HG02973 (cell line): Measurements from ENCODE around the gene ATXN1.
"Not testable (repeated sequence)": the region's sequence is repeated elsewhere in the genome, so short reads cannot be mapped to it uniquely, and the experiment has no call there.

Experiments used
- ATAC-seq: cut with Tn5 transposase; IDR thresholded peaks from one replicate; pipeline ENCODE4 v1.9.1; 2021; ENCODE audit warnings: moderate library complexity; ENCODE audit not compliant: unreplicated experiment

The ATXN1 gene

DNA sequence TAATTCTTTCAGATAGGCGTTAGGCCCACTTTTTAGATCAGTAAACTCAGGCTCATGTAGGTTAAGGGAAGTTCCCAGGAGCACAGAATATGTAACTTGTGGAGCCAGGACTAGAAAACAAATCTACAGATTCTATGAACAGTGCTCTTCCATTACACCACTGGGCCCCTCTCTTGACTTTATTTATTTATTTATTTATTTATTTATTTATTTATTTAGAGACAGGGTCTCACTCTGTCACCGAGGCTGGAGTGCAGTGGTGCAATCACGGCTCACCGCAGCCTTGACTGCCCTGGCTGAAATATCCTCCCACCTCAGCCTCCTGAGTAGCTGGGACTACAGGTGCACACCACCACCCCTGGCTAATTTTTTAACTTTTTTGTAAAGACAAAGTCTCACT, 382.9 kb downstream of the ATXN1 start:
- not testable (repeated sequence) for ATAC-seq

GRCh38 chr6:16377470-16377869, 383.8 kb downstream of the ATXN1 start:
- no peak for ATAC-seq

DNA sequence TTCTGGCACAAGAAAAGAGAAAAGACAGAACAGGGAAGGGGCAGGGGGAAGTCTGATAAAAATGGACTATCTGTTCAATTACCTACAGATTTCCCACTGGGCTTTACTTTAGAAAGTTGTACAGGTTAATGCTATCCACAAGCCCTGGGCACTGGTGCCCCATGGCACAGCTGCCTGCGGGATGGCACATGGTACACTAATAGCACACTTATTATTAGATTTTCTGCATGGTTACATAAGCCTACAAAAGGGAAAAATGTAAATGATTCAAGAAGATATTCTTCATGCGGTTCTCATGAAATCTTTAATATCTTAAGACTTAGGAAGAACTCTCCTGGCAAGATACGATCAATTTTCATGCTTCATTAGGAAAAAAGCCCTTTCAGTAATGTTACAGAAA, 385.4 kb downstream of the ATXN1 start:
- ATAC-seq = no peak

- no peak for ATAC-seq
Observed at GRCh38 chr6:16375206-16375605, 386.1 kb downstream of the ATXN1 start.

GRCh38 chr6:16374461-16375200, 386.6 kb downstream of the ATXN1 start:
- peak; percentile 59 for ATAC-seq

GRCh38 chr6:16374016-16374415, 387.2 kb downstream of the ATXN1 start:
- no peak for ATAC-seq

DNA sequence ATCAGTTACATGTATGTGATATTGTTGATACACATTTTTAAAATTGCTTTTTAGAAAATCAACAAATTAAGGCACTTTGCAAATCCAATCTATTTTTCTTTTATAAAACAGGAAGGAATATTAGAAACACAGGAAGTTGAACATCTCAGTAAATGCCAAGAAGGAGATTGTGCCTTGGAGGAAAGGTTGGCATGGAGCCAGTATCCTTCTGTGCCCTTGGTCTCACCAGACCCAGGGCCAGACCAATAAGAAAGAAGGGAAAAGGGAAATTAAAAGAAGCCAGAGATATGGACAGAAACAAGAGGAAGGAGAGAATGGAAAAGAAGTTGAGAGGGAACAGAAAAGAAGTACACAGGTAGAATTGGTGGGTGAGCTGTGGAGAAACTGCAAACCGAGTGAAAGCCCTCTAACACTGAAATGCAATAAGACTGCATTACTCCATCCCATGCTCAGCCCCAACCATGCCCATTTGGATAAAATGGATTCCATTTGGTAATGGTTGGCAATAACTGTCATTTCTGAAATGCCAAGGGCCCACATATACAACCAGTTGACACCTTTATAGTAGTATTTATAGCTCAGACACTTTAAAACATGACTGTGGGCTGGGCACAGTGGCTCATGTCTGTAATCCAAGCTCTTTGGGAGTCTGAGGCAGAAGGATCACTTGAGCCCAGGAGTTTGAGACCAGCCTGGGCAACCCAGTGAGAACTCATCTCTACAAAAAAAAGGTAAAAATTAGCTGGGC, 389.1 kb downstream of the ATXN1 start:
- no peak for ATAC-seq

DNA sequence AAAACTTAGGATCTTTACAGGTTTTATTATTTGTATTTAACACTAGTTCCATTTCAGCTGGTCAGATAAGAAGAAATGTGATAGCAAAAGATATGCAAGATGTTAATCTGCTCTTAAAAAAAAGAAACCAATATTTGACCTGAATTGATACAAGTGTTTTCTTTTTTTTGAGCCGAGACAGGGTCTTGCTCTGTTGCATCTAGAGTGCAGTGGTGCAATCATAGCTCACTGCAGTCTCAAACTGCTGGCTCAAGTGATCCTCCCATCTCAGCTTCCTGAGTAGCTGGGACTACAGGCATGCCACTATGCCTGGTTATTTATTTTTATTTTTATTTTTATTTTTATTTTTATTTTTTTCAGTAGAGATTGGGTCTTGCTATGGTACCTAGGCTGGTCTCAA, 389.9 kb downstream of the ATXN1 start:
- ATAC-seq = no peak

DNA sequence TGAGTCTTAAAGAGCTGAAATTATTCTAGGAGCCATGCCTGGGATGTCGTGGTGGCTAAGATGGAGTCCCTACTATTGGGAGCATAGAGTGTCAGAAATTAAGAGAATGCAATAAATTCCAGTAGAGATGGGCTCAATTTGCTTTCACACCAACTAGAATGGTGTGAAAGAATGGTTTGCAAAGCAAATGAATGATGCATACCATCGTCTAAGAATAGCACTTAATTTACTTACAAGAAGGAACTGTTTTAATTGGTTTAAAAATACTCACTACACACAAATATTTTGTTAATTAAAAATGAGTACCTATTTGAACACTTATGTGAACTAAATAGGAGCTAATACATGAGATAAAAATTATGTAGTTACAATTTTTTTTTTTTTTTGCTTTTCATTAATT, 390.3 kb downstream of the ATXN1 start:
- no peak for ATAC-seq

- ATAC-seq = no peak
Observed at GRCh38 chr6:16369989-16370388, 391.3 kb downstream of the ATXN1 start.

- no peak for ATAC-seq
Observed at GRCh38 chr6:16369140-16369745, 392.0 kb downstream of the ATXN1 start.

DNA sequence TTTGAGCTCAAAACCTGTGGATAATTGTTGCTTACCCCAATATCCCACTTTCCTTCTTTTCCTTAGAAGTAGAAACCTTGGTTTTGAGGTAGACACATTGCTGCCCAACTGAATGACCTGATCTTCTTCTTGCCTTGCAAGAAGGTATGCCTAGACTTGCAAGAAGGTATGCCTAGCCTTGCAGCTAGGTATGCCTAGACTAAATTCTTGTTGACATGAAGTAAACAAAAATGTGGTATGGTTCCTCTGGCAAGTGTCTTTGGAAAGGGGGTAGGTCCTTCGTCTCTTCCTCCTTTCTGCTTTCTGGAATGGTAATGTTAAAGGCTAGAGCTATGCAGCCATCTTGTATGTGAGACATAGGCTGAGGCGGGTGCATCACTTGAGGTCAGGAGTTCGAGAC, 393.7 kb downstream of the ATXN1 start:
- no peak for ATAC-seq

DNA sequence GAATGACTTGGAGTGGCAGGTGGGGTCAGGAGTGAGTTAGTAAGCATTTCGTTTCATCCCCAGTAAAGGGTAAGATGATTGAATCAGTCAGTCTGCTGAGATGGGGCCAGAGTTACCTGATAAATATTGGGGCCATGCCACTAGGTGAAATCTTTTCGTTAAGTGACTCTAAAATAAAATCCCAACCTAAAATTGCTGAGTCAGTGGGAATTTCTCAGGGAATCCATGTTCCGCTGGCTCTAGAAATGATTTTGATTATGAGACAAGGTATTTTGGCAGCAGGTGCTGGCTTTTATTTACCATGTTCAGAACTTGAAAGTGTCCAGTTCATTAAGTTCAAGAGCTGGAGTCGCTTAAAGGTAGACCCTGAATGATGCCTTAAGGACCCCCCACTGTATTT, 397.5 kb downstream of the ATXN1 start:
- no peak for ATAC-seq

GRCh38 chr6:16362819-16363589, 398.3 kb downstream of the ATXN1 start:
- ATAC-seq = no peak

GRCh38 chr6:16362296-16362695, 399.0 kb downstream of the ATXN1 start:
- ATAC-seq = no peak

DNA sequence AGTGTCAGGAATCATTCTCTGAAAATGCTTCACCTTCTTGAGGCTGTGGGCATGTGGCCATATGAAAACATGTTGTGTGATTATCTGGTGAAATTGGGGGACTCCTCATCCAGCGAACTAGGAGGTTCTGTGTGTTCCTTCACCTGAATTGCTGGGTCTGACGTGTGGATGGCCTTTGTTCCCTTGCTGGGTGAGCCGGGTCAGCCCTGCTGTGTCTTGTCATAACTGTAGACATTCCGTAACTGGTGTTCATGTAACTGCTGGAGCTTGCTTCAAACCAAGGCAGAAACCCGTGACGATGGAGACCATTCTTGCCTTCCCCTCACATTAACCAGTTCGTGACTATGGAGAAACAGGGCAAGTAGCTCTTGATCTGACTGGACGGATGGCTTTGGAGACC, 399.4 kb downstream of the ATXN1 start:
- ATAC-seq = no peak

GRCh38 chr6:16361121-16361520, 400.1 kb downstream of the ATXN1 start:
- ATAC-seq = no peak

DNA sequence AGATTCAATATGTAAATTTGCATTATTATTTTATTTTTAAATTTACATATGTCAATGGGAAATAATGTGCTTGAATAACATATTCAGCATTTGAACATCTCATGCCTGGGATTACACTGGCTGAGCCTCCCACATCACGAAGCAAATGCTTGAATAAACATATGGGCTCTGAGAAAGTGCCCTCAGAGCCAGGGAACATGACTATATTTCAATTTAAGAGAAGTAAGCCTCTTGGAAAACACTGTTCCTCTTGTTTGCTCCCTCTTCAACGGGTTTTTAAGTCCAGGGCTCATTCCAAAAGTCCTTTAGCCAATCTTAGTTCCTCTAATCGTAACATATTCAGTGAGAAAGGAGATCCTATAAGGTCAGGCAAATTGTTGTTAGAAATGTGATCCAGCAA, 400.9 kb downstream of the ATXN1 start:
- no peak for ATAC-seq

- ATAC-seq = no peak
Observed at GRCh38 chr6:16359563-16359962, 401.7 kb downstream of the ATXN1 start.

GRCh38 chr6:16358531-16359138, 402.6 kb downstream of the ATXN1 start:
- no peak for ATAC-seq
